ENCODE measurements around the gene LMNTD1. TPM values are rescaled to one million over a fixed set of nuclear protein-coding genes. Genes with fewer than 3 reads are reported as not detected.

The LMNTD1 gene
- total RNA-seq, 1 experiment from 2014 or later, result not detected

DNA sequence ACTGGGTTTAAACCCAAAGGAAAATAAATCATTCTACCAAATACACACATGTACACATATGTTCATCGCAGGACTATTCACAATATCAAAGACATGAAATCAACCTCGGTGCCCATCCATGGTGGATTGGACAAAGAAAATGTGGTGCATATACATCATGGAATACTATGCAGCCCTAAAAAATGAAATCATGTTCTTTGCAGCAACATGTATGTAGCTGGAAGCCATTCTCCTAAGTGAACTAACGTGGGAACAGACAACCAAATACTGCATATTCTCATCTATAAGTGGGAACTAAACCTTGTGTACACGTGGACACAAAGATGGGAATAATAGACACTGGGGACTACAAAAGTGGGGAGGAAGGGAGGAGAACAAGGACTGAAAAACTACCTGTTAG lies 96.6 kb downstream of the LMNTD1 start:
- POLR2A ChIA-PET, result no interaction called here

More for the DNA sequence above, 96.6 kb downstream of the LMNTD1 start:
- no peak for ATAC-seq
- Mint-ChIP-seq H3K4me1 (no peaks in the 10 kb centered on the region), H3K27ac (no peak overlapping the region), H3K36me3 (no peaks in the 10 kb centered on the region), H3K4me3 (no peak overlapping the region), H3K9me3 (peaks cover 22% of the 10 kb centered on the region), H3K27me3 (ENCODE audit: low read depth) (no peaks in the 10 kb centered on the region)
- CTCF ChIA-PET, result no interaction called here
- TF ChIP-seq SOX15 (CRISPR knock-in tag; IDR thresholded peaks at IDR 0.05) (no peak), ETV6 (CRISPR knock-in tag; IDR thresholded peaks at IDR 0.05) (no peak), GRHL2 (CRISPR knock-in tag; IDR thresholded peaks at IDR 0.05; ENCODE audit: insufficient replicate concordance, severe bottlenecking) (no peak), ZNF423 (CRISPR knock-in tag; IDR thresholded peaks at IDR 0.05) (no peak), ZNF232 (CRISPR knock-in tag; IDR thresholded peaks at IDR 0.05) (no peak), ELF4 (CRISPR knock-in tag; IDR thresholded peaks at IDR 0.05; ENCODE audit: low read depth) (no peak), FOXP4 (CRISPR knock-in tag; IDR thresholded peaks at IDR 0.05) (no peak), FOXK1 (CRISPR knock-in tag; IDR thresholded peaks at IDR 0.05) (no peak), CTCF (IDR thresholded peaks at IDR 0.05) (no peak), NFE2L1 (CRISPR knock-in tag; IDR thresholded peaks at IDR 0.05) (no peak), GABPB1 (CRISPR knock-in tag; IDR thresholded peaks at IDR 0.05) (no peak)
- TF ChIP-seq, protein P1, sequence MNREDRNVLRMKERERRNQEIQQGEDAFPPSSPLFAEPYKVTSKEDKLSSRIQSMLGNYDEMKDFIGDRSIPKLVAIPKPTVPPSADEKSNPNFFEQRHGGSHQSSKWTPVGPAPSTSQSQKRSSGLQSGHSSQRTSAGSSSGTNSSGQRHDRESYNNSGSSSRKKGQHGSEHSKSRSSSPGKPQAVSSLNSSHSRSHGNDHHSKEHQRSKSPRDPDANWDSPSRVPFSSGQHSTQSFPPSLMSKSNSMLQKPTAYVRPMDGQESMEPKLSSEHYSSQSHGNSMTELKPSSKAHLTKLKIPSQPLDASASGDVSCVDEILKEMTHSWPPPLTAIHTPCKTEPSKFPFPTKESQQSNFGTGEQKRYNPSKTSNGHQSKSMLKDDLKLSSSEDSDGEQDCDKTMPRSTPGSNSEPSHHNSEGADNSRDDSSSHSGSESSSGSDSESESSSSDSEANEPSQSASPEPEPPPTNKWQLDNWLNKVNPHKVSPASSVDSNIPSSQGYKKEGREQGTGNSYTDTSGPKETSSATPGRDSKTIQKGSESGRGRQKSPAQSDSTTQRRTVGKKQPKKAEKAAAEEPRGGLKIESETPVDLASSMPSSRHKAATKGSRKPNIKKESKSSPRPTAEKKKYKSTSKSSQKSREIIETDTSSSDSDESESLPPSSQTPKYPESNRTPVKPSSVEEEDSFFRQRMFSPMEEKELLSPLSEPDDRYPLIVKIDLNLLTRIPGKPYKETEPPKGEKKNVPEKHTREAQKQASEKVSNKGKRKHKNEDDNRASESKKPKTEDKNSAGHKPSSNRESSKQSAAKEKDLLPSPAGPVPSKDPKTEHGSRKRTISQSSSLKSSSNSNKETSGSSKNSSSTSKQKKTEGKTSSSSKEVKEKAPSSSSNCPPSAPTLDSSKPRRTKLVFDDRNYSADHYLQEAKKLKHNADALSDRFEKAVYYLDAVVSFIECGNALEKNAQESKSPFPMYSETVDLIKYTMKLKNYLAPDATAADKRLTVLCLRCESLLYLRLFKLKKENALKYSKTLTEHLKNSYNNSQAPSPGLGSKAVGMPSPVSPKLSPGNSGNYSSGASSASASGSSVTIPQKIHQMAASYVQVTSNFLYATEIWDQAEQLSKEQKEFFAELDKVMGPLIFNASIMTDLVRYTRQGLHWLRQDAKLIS (CRISPR knock-in tag; IDR thresholded peaks at IDR 0.05; ENCODE audit: borderline replicate concordance), result no peak
- TF ChIP-seq, protein P2, sequence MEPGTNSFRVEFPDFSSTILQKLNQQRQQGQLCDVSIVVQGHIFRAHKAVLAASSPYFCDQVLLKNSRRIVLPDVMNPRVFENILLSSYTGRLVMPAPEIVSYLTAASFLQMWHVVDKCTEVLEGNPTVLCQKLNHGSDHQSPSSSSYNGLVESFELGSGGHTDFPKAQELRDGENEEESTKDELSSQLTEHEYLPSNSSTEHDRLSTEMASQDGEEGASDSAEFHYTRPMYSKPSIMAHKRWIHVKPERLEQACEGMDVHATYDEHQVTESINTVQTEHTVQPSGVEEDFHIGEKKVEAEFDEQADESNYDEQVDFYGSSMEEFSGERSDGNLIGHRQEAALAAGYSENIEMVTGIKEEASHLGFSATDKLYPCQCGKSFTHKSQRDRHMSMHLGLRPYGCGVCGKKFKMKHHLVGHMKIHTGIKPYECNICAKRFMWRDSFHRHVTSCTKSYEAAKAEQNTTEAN (CRISPR knock-in tag; IDR thresholded peaks at IDR 0.05), result no peak
- TF ChIP-seq, protein P3, sequence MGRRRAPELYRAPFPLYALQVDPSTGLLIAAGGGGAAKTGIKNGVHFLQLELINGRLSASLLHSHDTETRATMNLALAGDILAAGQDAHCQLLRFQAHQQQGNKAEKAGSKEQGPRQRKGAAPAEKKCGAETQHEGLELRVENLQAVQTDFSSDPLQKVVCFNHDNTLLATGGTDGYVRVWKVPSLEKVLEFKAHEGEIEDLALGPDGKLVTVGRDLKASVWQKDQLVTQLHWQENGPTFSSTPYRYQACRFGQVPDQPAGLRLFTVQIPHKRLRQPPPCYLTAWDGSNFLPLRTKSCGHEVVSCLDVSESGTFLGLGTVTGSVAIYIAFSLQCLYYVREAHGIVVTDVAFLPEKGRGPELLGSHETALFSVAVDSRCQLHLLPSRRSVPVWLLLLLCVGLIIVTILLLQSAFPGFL (CRISPR knock-in tag; IDR thresholded peaks at IDR 0.05; ENCODE audit: borderline replicate concordance), result no peak
- DNase-seq (ENCODE audit: low spot score), result no peak

All from WTC11 (cell line).